IMR-90 (cell line): Measurements from ENCODE around the gene LRRC7. TPM values are rescaled to one million over a fixed set of nuclear protein-coding genes. Genes with fewer than 3 reads are reported as not detected.

Experiments used
- ATAC-seq: fragments of 200-7000 bp; cut with Tn5 transposase; 2 replicates; pipeline ENCODE4 v1.9.1; 2020; ENCODE audit warnings: low read depth, mild to moderate bottlenecking, moderate library complexity
- BruUV-seq: library from RNA; stranded (reverse); fragments of 400-500 nt; replicated peaks from 2 replicates; lab custom pipeline; 2021; lab: Mats Ljungman, UMichigan
- CTCF ChIA-PET: fragments of 300-600 bp; formaldehyde crosslinking; extraction: SDS; loops from one replicate; lab custom pipeline; 2021; ENCODE audit warnings: antibody characterized with exemption; lab: Yijun Ruan, JAX
- POLR2A ChIA-PET: fragments of 300-600 bp; sonication (Branson Sonifier 250); formaldehyde crosslinking; loops from one replicate; lab custom pipeline; 2022; ENCODE audit warnings: antibody characterized with exemption; ENCODE audit not compliant: unreplicated experiment; lab: Charles Lee
- DNase-seq: peaks from one replicate; pipeline ENCODE4 v3.0.0; 2013
- H2AFZ ChIP-seq: replicated peaks from 2 replicates; pipeline ENCODE3; 2013; ENCODE audit warnings: low read length, mild to moderate bottlenecking; ENCODE audit not compliant: poor library complexity
- H2AK5ac ChIP-seq: 2 replicates; pipeline ENCODE4 v1.6.1; 2013; ENCODE audit warnings: low read depth, low read length, inconsistent platforms
- H2AK9ac ChIP-seq: replicated peaks from 2 replicates; pipeline ENCODE3; 2013; ENCODE audit warnings: mild to moderate bottlenecking, low read depth, low read length, moderate library complexity; ENCODE audit not compliant: poor library complexity
- H2BK120ac ChIP-seq: 2 replicates; pipeline ENCODE4 v1.6.1; 2013; ENCODE audit warnings: low read depth, low read length, inconsistent platforms
- H2BK15ac ChIP-seq: 3 replicates; pipeline ENCODE4 v1.6.1; 2013; ENCODE audit warnings: low read depth, low read length, inconsistent platforms
- H2BK20ac ChIP-seq: 2 replicates; pipeline ENCODE4 v1.6.1; 2013; ENCODE audit warnings: low read depth, mild to moderate bottlenecking, inconsistent platforms, low read length, moderate library complexity
- H2BK5ac ChIP-seq: 2 replicates; pipeline ENCODE4 v1.6.1; 2013; ENCODE audit warnings: mild to moderate bottlenecking, low read depth, low read length, inconsistent platforms; ENCODE audit not compliant: poor library complexity, severe bottlenecking
- H3K14ac ChIP-seq: replicated peaks from 2 replicates; pipeline ENCODE4 v1.6.1; 2013; ENCODE audit warnings: low read depth, low read length, inconsistent platforms
- H3K18ac ChIP-seq: 2 replicates; pipeline ENCODE4 v1.6.1; 2013; ENCODE audit warnings: low read depth, low read length, control low read depth
- H3K23ac ChIP-seq: 2 replicates; pipeline ENCODE4 v1.6.1; 2013; ENCODE audit warnings: low read depth, low read length, inconsistent platforms
- H3K27ac ChIP-seq: 2 replicates; pipeline ENCODE4 v1.5.1; 2013; ENCODE audit warnings: mild to moderate bottlenecking, control low read depth, low read length; ENCODE audit not compliant: insufficient read depth
- H3K27me3 ChIP-seq: 2 replicates; pipeline ENCODE4 v1.6.1; 2013; ENCODE audit warnings: low read length; ENCODE audit not compliant: control insufficient read depth, insufficient read depth
- H3K36me3 ChIP-seq: 2 replicates; pipeline ENCODE4 v1.6.1; 2013; ENCODE audit warnings: low read length, mixed read lengths; ENCODE audit not compliant: control insufficient read depth, insufficient read depth
- H3K4ac ChIP-seq: 2 replicates; pipeline ENCODE4 v1.6.1; 2013; ENCODE audit warnings: low read depth, low read length, inconsistent platforms
- H3K4me1 ChIP-seq: 2 replicates; pipeline ENCODE4 v1.6.1; 2013; ENCODE audit warnings: low read length, mixed read lengths; ENCODE audit not compliant: control insufficient read depth, insufficient read depth
- H3K4me2 ChIP-seq: 2 replicates; pipeline ENCODE4 v1.6.1; 2013; ENCODE audit warnings: low read depth, mild to moderate bottlenecking, control low read depth, low read length, moderate library complexity
- H3K4me3 ChIP-seq: 2 replicates; pipeline ENCODE4 v1.5.1; 2013; ENCODE audit warnings: low read depth, mild to moderate bottlenecking, control low read depth, low read length, moderate library complexity; ENCODE audit not compliant: insufficient read depth
- H3K56ac ChIP-seq: 2 replicates; pipeline ENCODE4 v1.6.1; 2013; ENCODE audit warnings: low read length, inconsistent platforms; ENCODE audit not compliant: insufficient read depth; ENCODE audit errors: extremely low read depth
- H3K79me1 ChIP-seq, 2 experiments: 2 replicates each; pipeline ENCODE4 v1.6.1; 2013; ENCODE audit warnings: low read length in 2 of 2, inconsistent platforms in 1 of 2, low read depth in 1 of 2
- H3K9ac ChIP-seq: 2 replicates; pipeline ENCODE4 v1.6.1; 2013; ENCODE audit warnings: low read depth, low read length, control low read depth
- H3K9me1 ChIP-seq: 2 replicates; pipeline ENCODE4 v1.6.1; 2013; ENCODE audit warnings: low read length, inconsistent platforms; ENCODE audit not compliant: insufficient read depth
- H3K9me3 ChIP-seq: 2 replicates; pipeline ENCODE4 v1.6.1; 2013; ENCODE audit warnings: low read length; ENCODE audit not compliant: control insufficient read depth, insufficient read depth
- H4K20me1 ChIP-seq: 2 replicates; pipeline ENCODE4 v1.6.1; 2013; ENCODE audit warnings: low read length, inconsistent platforms; ENCODE audit not compliant: insufficient read depth
- H4K5ac ChIP-seq: 2 replicates; pipeline ENCODE4 v1.6.1; 2013; ENCODE audit warnings: mild to moderate bottlenecking, low read depth, low read length, control low read depth
- H4K8ac ChIP-seq, 2 experiments: 2 replicates each; pipeline ENCODE4 v1.6.1; 2013; ENCODE audit warnings: low read depth in 2 of 2, low read length in 2 of 2, control low read depth in 1 of 2, inconsistent platforms in 1 of 2
- H4K91ac ChIP-seq: 2 replicates; pipeline ENCODE4 v1.6.1; 2013; ENCODE audit warnings: low read depth, low read length, inconsistent platforms; ENCODE audit not compliant: insufficient read depth
- BHLHE40 ChIP-seq: fragments of 150-350 bp; IDR thresholded peaks from 2 replicates; pipeline ENCODE4 v1.6.1; 2016; ENCODE audit warnings: mild to moderate bottlenecking, low read depth, low read length
- CEBPB ChIP-seq: IDR thresholded peaks from 2 replicates; pipeline ENCODE4 v1.6.1; 2012; ENCODE audit warnings: low read depth, low read length, improper control_type of control experiment
- CHD1 ChIP-seq: IDR thresholded peaks from 2 replicates; pipeline ENCODE4 v1.6.1; 2012; ENCODE audit warnings: low read depth, low read length, improper control_type of control experiment
- CTCF ChIP-seq: conservative IDR thresholded peaks from 2 replicates; pipeline ENCODE4 v1.5.1; 2012; ENCODE audit warnings: mild to moderate bottlenecking, low read depth, low read length, improper control_type of control experiment
- ELK1 ChIP-seq: fragments of 150-350 bp; IDR thresholded peaks from 2 replicates; pipeline ENCODE4 v1.6.1; 2016; ENCODE audit warnings: low read depth, mild to moderate bottlenecking, low read length, moderate library complexity, borderline replicate concordance
- FOS ChIP-seq: fragments of 150-350 bp; IDR thresholded peaks from 2 replicates; pipeline ENCODE4 v1.6.1; 2016; ENCODE audit warnings: low read depth, low read length
- MAFK ChIP-seq: IDR thresholded peaks from 2 replicates; pipeline ENCODE4 v1.6.1; 2012; ENCODE audit warnings: low read depth, low read length, improper control_type of control experiment
- MAZ ChIP-seq: IDR thresholded peaks from 2 replicates; pipeline ENCODE4 v1.6.1; 2012; ENCODE audit warnings: low read depth, mild to moderate bottlenecking, low read length, improper control_type of control experiment, moderate library complexity, borderline replicate concordance
- MXI1 ChIP-seq: IDR thresholded peaks from 2 replicates; pipeline ENCODE4 v1.6.1; 2012; ENCODE audit warnings: low read depth, mild to moderate bottlenecking, low read length, moderate library complexity, borderline replicate concordance
- NFE2L2 ChIP-seq: fragments of 150-350 bp; IDR thresholded peaks from 2 replicates; pipeline ENCODE4 v1.6.1; 2016; ENCODE audit warnings: low read depth, mild to moderate bottlenecking, low read length
- POLR2A ChIP-seq: IDR thresholded peaks from 2 replicates; pipeline ENCODE4 v1.6.1; 2012; ENCODE audit warnings: mild to moderate bottlenecking, low read depth, low read length
- RAD21 ChIP-seq: IDR thresholded peaks from 2 replicates; pipeline ENCODE4 v1.6.1; 2012; ENCODE audit warnings: low read length, improper control_type of control experiment
- RCOR1 ChIP-seq: IDR thresholded peaks from 2 replicates; pipeline ENCODE4 v1.6.1; 2012; ENCODE audit warnings: mild to moderate bottlenecking, low read length, improper control_type of control experiment; ENCODE audit not compliant: insufficient replicate concordance
- RFX5 ChIP-seq: IDR thresholded peaks from 2 replicates; pipeline ENCODE4 v1.8.0; 2012; ENCODE audit warnings: low read depth, mild to moderate bottlenecking, low read length, moderate library complexity
- SMC3 ChIP-seq: fragments of 150-350 bp; IDR thresholded peaks from 2 replicates; pipeline ENCODE4 v1.6.1; 2016; ENCODE audit warnings: low read depth, mild to moderate bottlenecking, antibody characterized with exemption, low read length, moderate library complexity
- USF2 ChIP-seq: fragments of 150-350 bp; IDR thresholded peaks from 2 replicates; pipeline ENCODE4 v1.6.1; 2017; ENCODE audit warnings: mild to moderate bottlenecking, antibody characterized with exemption, low read length, low read depth
- WGBS, 2 experiments: methylation state at CpG; one replicate each; pipeline versions ENCODE4 v1.1.5 to v1.1.7; 2013; ENCODE audit warnings: missing lambda C conversion rate in 2 of 2; ENCODE audit not compliant: insufficient read length in 1 of 2; ENCODE audit errors: extremely low coverage in 2 of 2; 5-methylcytosine and 5-hydroxymethylcytosine counted together
- dilution Hi-C: fragments of 300-500 bp; cut with HindIII; formaldehyde crosslinking; loops from one replicate; pipeline ENCODE4 v1.14.3; 2018; ENCODE audit warnings: low sequenced_read_pairs; ENCODE audit not compliant: unreplicated experiment
- in situ Hi-C: fragments of 300-500 bp; cut with MboI; formaldehyde crosslinking; loops from 3 replicates; pipeline ENCODE4 v1.14.3; 2019; ENCODE audit warnings: low sequenced_read_pairs, inconsistent platforms, mixed read lengths
- intact Hi-C: fragments of 100-400 bp; cut with micrococcal nuclease; formaldehyde crosslinking; loops from 2 replicates; pipeline ENCODE4 v1.10.0; 2022
- polyA plus RNA-seq, 3 experiments: library from polyadenylated mRNA; depleted of rRNA; stranded (reverse); fragments of >200 nt; gene quantifications; 2 replicates each; pipeline ENCODE4 v1.2.3, GENCODE V29; 2012; ENCODE audit warnings: low replicate concordance in 1 of 3
- total RNA-seq: library from RNA; depleted of rRNA; stranded (reverse); fragments of >200 nt; gene quantifications from 2 replicates; pipeline ENCODE4 v1.2.3, GENCODE V29; 2012

The LRRC7 gene
- total and polyA plus RNA-seq, 2 of the 4 experiments (the other 2 are of a cell fraction): under 0.01 to 0.02 TPM

GRCh38 chr1:70084314-70084915, 516.7 kb downstream of the LRRC7 start:
- Histone ChIP-seq H3K36me3 (no peaks in the 10 kb centered on the region), H3K23ac (no peak overlapping the region), H2BK120ac (no peak overlapping the region), H4K5ac (no peak overlapping the region), H2BK15ac (no peak overlapping the region), H3K27me3 (no peaks in the 10 kb centered on the region), H2BK20ac (no peak overlapping the region), H3K14ac (no peak overlapping the region), H3K4me3 (no peak overlapping the region), H3K9me1 (no peaks in the 10 kb centered on the region), H3K4me1 (no peaks in the 10 kb centered on the region), H3K56ac (no peak overlapping the region), H2BK5ac (peak overlapping the region; percentile 50), H3K79me1 (no peaks in the 10 kb centered on the region), H4K20me1 (no peaks in the 10 kb centered on the region), H2AK9ac (no peak overlapping the region), H3K9me3 (no peaks in the 10 kb centered on the region), H3K27ac (no peak overlapping the region), H3K18ac (no peak overlapping the region), H2AFZ (no peak overlapping the region), H4K91ac (no peak overlapping the region), H3K4ac (no peak overlapping the region), H3K4me2 (no peak overlapping the region), H3K9ac (no peak overlapping the region), H2AK5ac (no peak overlapping the region), H4K8ac (no peak overlapping the region)
- no peak for TF ChIP-seq CHD1
- peak; percentile 91 for TF ChIP-seq NFE2L2
- no peak for TF ChIP-seq ELK1
- no peak for TF ChIP-seq RCOR1
- TF ChIP-seq MAZ: no peak
- no peak for TF ChIP-seq RFX5
- TF ChIP-seq FOS: no peak
- no peak for TF ChIP-seq MXI1
- no peak for TF ChIP-seq RAD21
- TF ChIP-seq CTCF: no peak
- no peak for TF ChIP-seq BHLHE40
- TF ChIP-seq CEBPB: no peak
- TF ChIP-seq USF2: no peak
- peak; percentile 80 for TF ChIP-seq MAFK
- no peak for TF ChIP-seq SMC3
- TF ChIP-seq POLR2A: no peak
- ChIA-PET POLR2A (interaction anchor here (0.5 kb wide), 1 partner anchor 164 kb away, joined by 4 read pairs; no protein-coding TSS in a partner anchor), CTCF (interaction anchor here (0.6 kb wide), 1 partner anchor 293 kb away, joined by 3 read pairs; no protein-coding TSS in a partner anchor)
- in situ Hi-C loops: no loop called here
- intact Hi-C loops: no loop called here
- no CpG with 5 or more reads among the region's 1 CpG for WGBS, 2 experiments
- dilution Hi-C loops: no loop called here
- no peak; the same call in 1 of the 2 replicates for ATAC-seq
- no TSS peak for BruUV-seq
- DNase-seq: peak; percentile 41
